Testis (tissue), 3 donors: Measurements from ENCODE around the gene CLMN. TPM values are rescaled to one million over a fixed set of nuclear protein-coding genes. Genes with fewer than 3 reads are reported as not detected.

Experiments
- DNase-seq: peaks from one replicate; pipeline ENCODE4 v3.0.0-alpha.2; 2019
- H3K27ac ChIP-seq, 2 donors: fragments of 200-600 bp; sonication (generic); one replicate each; pipeline ENCODE4 v1.5.1; 2019
- H3K27me3 ChIP-seq: fragments of 200-600 bp; sonication (generic); one replicate; pipeline ENCODE4 v1.5.1; 2019
- H3K36me3 ChIP-seq: fragments of 200-600 bp; sonication (generic); one replicate; pipeline ENCODE4 v1.5.1; 2017; ENCODE audit warnings: low read depth; ENCODE audit errors: missing control alignments
- H3K4me1 ChIP-seq: fragments of 200-600 bp; sonication (generic); one replicate; pipeline ENCODE4 v1.5.1; 2019
- H3K4me3 ChIP-seq, 2 donors: fragments of 200-600 bp; sonication (generic); one replicate each; pipeline ENCODE4 v1.5.1; 2017 to 2019
- H3K9me3 ChIP-seq: fragments of 200-600 bp; sonication (generic); one replicate; pipeline ENCODE4 v1.5.1; 2017
- CTCF ChIP-seq, 3 experiments: fragments of 450-650 bp in 2 of 3; fragments of 200-600 bp in 1 of 3; sonication (generic) in 1 of 3; IDR thresholded peaks; one replicate each; pipeline ENCODE4 v1.5.1; 2016 to 2019; ENCODE audit warnings: antibody characterized with exemption in 3 of 3, mild to moderate bottlenecking in 2 of 3, moderate library complexity in 1 of 3
- POLR2A ChIP-seq: fragments of 450-650 bp; IDR thresholded peaks from one replicate; pipeline ENCODE4 v1.6.1; 2017; ENCODE audit warnings: antibody characterized with exemption, mild to moderate bottlenecking, moderate library complexity
- WGBS, 2 donors: methylation state at CpG; one replicate each; pipeline ENCODE4 v1.1.5; 2018; 5-methylcytosine and 5-hydroxymethylcytosine counted together
- intact Hi-C: fragments of 100-400 bp; cut with DNase I; formaldehyde crosslinking; loops from one replicate; pipeline ENCODE4 v1.15.1; 2023; ENCODE audit warnings: low total_unique reads
- polyA plus RNA-seq: library from polyadenylated mRNA; stranded (reverse); fragments of 350-450 nt; fragmentation: Illumina TruSeq; extraction: RNeasy Lipid Tissue Mini Kit (QIAGEN cat#74804); gene quantifications from one replicate; pipeline ENCODE4 v1.2.3, GENCODE V29; 2014; ENCODE audit warnings: low read depth, low replicate concordance; ENCODE audit not compliant: insufficient read depth
- total RNA-seq, 2 donors: library from RNA; depleted of rRNA; stranded (reverse); fragments of >200 nt; gene quantifications; one replicate each; pipeline ENCODE4 v1.2.3, GENCODE V29; 2016

Gene CLMN
- total and polyA plus RNA-seq, 3 donors from 2014 or later, result 35.9 to 134 (median 68.0) TPM

GRCh38 chr14:95309261-95310051 lies 10.3 kb downstream of the CLMN start:
- H3K4me3 ChIP-seq, result no peak overlapping the region
- intact Hi-C loops, result no loop called here
- TF ChIP-seq CTCF (IDR thresholded peaks at IDR 0.05) (no peak), POLR2A (no peak)
- no peak overlapping the region for H3K27ac ChIP-seq
- H3K27me3 ChIP-seq, result no peaks in the 10 kb centered on the region
- no peaks in the 10 kb centered on the region for H3K9me3 ChIP-seq
- WGBS, 2 donors, result 93 to 94% methylated on average over 10 of the region's 10 CpGs
- no peak for DNase-seq
- no peaks in the 10 kb centered on the region for H3K36me3 ChIP-seq
- no peaks in the 10 kb centered on the region for H3K4me1 ChIP-seq

GRCh38 chr14:95308073-95308472 lies 11.6 kb downstream of the CLMN start:
- intact Hi-C loops, result no loop called here
- DNase-seq, result no peak
- no peak overlapping the region for H3K27ac ChIP-seq
- WGBS, 2 donors, result 84 to 94% methylated on average over 1 of the region's 1 CpG
- H3K4me3 ChIP-seq, result no peak overlapping the region
- no peaks in the 10 kb centered on the region for H3K27me3 ChIP-seq
- H3K9me3 ChIP-seq, result no peaks in the 10 kb centered on the region
- no peaks in the 10 kb centered on the region for H3K36me3 ChIP-seq
- H3K4me1 ChIP-seq, result no peaks in the 10 kb centered on the region
- no peak for TF ChIP-seq CTCF (IDR thresholded peaks at IDR 0.05)
- TF ChIP-seq POLR2A, result no peak

- Histone ChIP-seq H3K4me3 (no peak overlapping the region), H3K9me3 (no peaks in the 10 kb centered on the region), H3K27ac (no peak overlapping the region), H3K36me3 (no peaks in the 10 kb centered on the region), H3K4me1 (no peaks in the 10 kb centered on the region), H3K27me3 (no peaks in the 10 kb centered on the region)
- DNase-seq, result no peak
- no peak for TF ChIP-seq POLR2A
- no peak for TF ChIP-seq CTCF (IDR thresholded peaks at IDR 0.05)
- intact Hi-C loops, result no loop called here
- 75 to 77% methylated on average over 13 to 14 of the region's 14 CpGs for WGBS, 2 donors
Observed at GRCh38 chr14:95307402-95308041, 12.2 kb downstream of the CLMN start.

GRCh38 chr14:95305940-95306339 lies 13.8 kb downstream of the CLMN start:
- Histone ChIP-seq H3K27ac (no peak overlapping the region), H3K9me3 (no peaks in the 10 kb centered on the region), H3K4me1 (no peaks in the 10 kb centered on the region), H3K27me3 (no peaks in the 10 kb centered on the region), H3K36me3 (no peaks in the 10 kb centered on the region), H3K4me3 (no peak overlapping the region)
- WGBS, 2 donors, result 83 to 85% methylated on average over 3 to 4 of the region's 4 CpGs
- TF ChIP-seq POLR2A, result no peak
- no peak for TF ChIP-seq CTCF (IDR thresholded peaks at IDR 0.05)
- intact Hi-C loops, result no loop called here
- DNase-seq, result no peak
